ENCODE measurements around the gene PAX9. TPM values are rescaled to one million over a fixed set of nuclear protein-coding genes. Genes with fewer than 3 reads are reported as not detected.

PAX9 gene
- total RNA-seq, 1 experiment from 2014 or later, result 14.9 TPM

GRCh38 chr14:36701132-36701531, 39.5 kb downstream of the PAX9 start:
- H3K4me1 ChIP-seq (ENCODE audit: insufficient read depth, low read length), result peaks cover 16% of the 10 kb centered on the region
- CTCF ChIA-PET, result interaction anchor here (1.1 kb wide), 1 partner anchor 46 kb away, joined by 5 read pairs; no protein-coding TSS in a partner anchor
- no TSS peak for BruUV-seq (replicated peaks)

GRCh38 chr14:36702474-36702873, 40.8 kb downstream of the PAX9 start:
- no peaks in the 10 kb centered on the region for H3F3A ChIP-seq (ENCODE audit: low read length, unreplicated experiment)
- H3K27me3 ChIP-seq (ENCODE audit: low read length), result no peaks in the 10 kb centered on the region
- no peak overlapping the region for H3K27ac ChIP-seq (ENCODE audit: low read length)
- H3K4me2 ChIP-seq (ENCODE audit: low read length), result no peak overlapping the region
- no peak overlapping the region for H3K4me3 ChIP-seq (ENCODE audit: low read length)
- ATAC-seq, result no peak
- CTCF ChIA-PET, result no interaction called here
- H2AFZ ChIP-seq (ENCODE audit: low read length), result no peak overlapping the region
- no peaks in the 10 kb centered on the region for H3K9me2 ChIP-seq (replicated peaks; ENCODE audit: low read length)
- H3K9ac ChIP-seq (ENCODE audit: low read length), result no peak overlapping the region
- intact Hi-C loops (cut with micrococcal nuclease), result loop anchor here (5.0 kb wide), 1 partner anchor 45 kb away; no protein-coding TSS in a partner anchor
- no peaks in the 10 kb centered on the region for H4K20me1 ChIP-seq (ENCODE audit: low read length)
- DNase-seq, result no peak
- TF ChIP-seq EZH2 (IDR thresholded peaks at IDR 0.05; ENCODE audit: low read length, unreplicated experiment), result no peak
- TF ChIP-seq EZH2phosphoT487 (IDR thresholded peaks at IDR 0.05; ENCODE audit: borderline replicate concordance, low read length), result no peak
- TF ChIP-seq, protein P1, sequence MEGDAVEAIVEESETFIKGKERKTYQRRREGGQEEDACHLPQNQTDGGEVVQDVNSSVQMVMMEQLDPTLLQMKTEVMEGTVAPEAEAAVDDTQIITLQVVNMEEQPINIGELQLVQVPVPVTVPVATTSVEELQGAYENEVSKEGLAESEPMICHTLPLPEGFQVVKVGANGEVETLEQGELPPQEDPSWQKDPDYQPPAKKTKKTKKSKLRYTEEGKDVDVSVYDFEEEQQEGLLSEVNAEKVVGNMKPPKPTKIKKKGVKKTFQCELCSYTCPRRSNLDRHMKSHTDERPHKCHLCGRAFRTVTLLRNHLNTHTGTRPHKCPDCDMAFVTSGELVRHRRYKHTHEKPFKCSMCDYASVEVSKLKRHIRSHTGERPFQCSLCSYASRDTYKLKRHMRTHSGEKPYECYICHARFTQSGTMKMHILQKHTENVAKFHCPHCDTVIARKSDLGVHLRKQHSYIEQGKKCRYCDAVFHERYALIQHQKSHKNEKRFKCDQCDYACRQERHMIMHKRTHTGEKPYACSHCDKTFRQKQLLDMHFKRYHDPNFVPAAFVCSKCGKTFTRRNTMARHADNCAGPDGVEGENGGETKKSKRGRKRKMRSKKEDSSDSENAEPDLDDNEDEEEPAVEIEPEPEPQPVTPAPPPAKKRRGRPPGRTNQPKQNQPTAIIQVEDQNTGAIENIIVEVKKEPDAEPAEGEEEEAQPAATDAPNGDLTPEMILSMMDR (conservative IDR thresholded peaks at IDR 0.05; ENCODE audit: low read depth, low read length), result no peak
- POLR2A ChIA-PET (ENCODE audit: unreplicated experiment), result no interaction called here
- H3K36me3 ChIP-seq (ENCODE audit: low read depth, low read length), result no peaks in the 10 kb centered on the region
- H3K79me2 ChIP-seq (ENCODE audit: low read length), result no peaks in the 10 kb centered on the region
- H3K9me3 ChIP-seq (ENCODE audit: low read length), result no peaks in the 10 kb centered on the region
- BruUV-seq (replicated peaks), result no TSS peak
- H3K4me1 ChIP-seq (ENCODE audit: insufficient read depth, low read length), result peaks cover 16% of the 10 kb centered on the region

More at GRCh38 chr14:36701132-36701531, 39.5 kb downstream of the PAX9 start:
- ATAC-seq (no peak), DNase-seq (no peak)
- H3K4me3 ChIP-seq (ENCODE audit: low read length), result no peak overlapping the region
- H4K20me1 ChIP-seq (ENCODE audit: low read length), result no peaks in the 10 kb centered on the region
- no peaks in the 10 kb centered on the region for H3K36me3 ChIP-seq (ENCODE audit: low read depth, low read length)
- no peak overlapping the region for H3K27ac ChIP-seq (ENCODE audit: low read length)
- no peaks in the 10 kb centered on the region for H3F3A ChIP-seq (ENCODE audit: low read length, unreplicated experiment)
- POLR2A ChIA-PET (ENCODE audit: unreplicated experiment), result interaction anchor here (0.6 kb wide), 1 partner anchor 15 kb away, joined by 4 read pairs; no protein-coding TSS in a partner anchor
- TF ChIP-seq, protein P1 (conservative IDR thresholded peaks at IDR 0.05; ENCODE audit: low read depth, low read length), result no peak
- no peak for TF ChIP-seq EZH2phosphoT487 (IDR thresholded peaks at IDR 0.05; ENCODE audit: borderline replicate concordance, low read length)
- no peak for TF ChIP-seq EZH2 (IDR thresholded peaks at IDR 0.05; ENCODE audit: low read length, unreplicated experiment)
- H3K9me3 ChIP-seq (ENCODE audit: low read length), result no peaks in the 10 kb centered on the region
- H3K9me2 ChIP-seq (replicated peaks; ENCODE audit: low read length), result no peaks in the 10 kb centered on the region
- H3K27me3 ChIP-seq (ENCODE audit: low read length), result no peaks in the 10 kb centered on the region
- no peak overlapping the region for H3K9ac ChIP-seq (ENCODE audit: low read length)
- no peak overlapping the region for H2AFZ ChIP-seq (ENCODE audit: low read length)
- no peaks in the 10 kb centered on the region for H3K79me2 ChIP-seq (ENCODE audit: low read length)
- H3K4me2 ChIP-seq (ENCODE audit: low read length), result peak overlapping the region; percentile 21; the same call in 1 of the 2 replicates
- intact Hi-C loops (cut with micrococcal nuclease), result loop anchor here (5.0 kb wide), 1 partner anchor 46 kb away; no protein-coding TSS in a partner anchor

GRCh38 chr14:36707570-36707969, 45.9 kb downstream of the PAX9 start:
- H3F3A ChIP-seq (ENCODE audit: low read length, unreplicated experiment), result no peaks in the 10 kb centered on the region
- H3K9me2 ChIP-seq (replicated peaks; ENCODE audit: low read length), result no peaks in the 10 kb centered on the region
- no peak for DNase-seq
- ChIA-PET CTCF (interaction anchor here (0.6 kb wide), 1 partner anchor 234 kb away, joined by 3 read pairs; no protein-coding TSS in a partner anchor), POLR2A (ENCODE audit: unreplicated experiment) (no interaction called here)
- BruUV-seq (replicated peaks), result no TSS peak
- intact Hi-C loops (cut with micrococcal nuclease), result no loop called here
- no peak overlapping the region for H3K9ac ChIP-seq (ENCODE audit: low read length)
- no peaks in the 10 kb centered on the region for H3K79me2 ChIP-seq (ENCODE audit: low read length)
- no peak overlapping the region for H3K4me2 ChIP-seq (ENCODE audit: low read length)
- H2AFZ ChIP-seq (ENCODE audit: low read length), result no peak overlapping the region
- H3K36me3 ChIP-seq (ENCODE audit: low read depth, low read length), result no peaks in the 10 kb centered on the region
- TF ChIP-seq, protein P1 (conservative IDR thresholded peaks at IDR 0.05; ENCODE audit: low read depth, low read length), result no peak
- TF ChIP-seq EZH2 (IDR thresholded peaks at IDR 0.05; ENCODE audit: low read length, unreplicated experiment) (no peak), EZH2phosphoT487 (IDR thresholded peaks at IDR 0.05; ENCODE audit: borderline replicate concordance, low read length) (no peak)
- no peaks in the 10 kb centered on the region for H3K27me3 ChIP-seq (ENCODE audit: low read length)
- no peak for ATAC-seq
- no peaks in the 10 kb centered on the region for H3K9me3 ChIP-seq (ENCODE audit: low read length)
- H3K27ac ChIP-seq (ENCODE audit: low read length), result no peak overlapping the region
- H3K4me3 ChIP-seq (ENCODE audit: low read length), result no peak overlapping the region
- no peaks in the 10 kb centered on the region for H3K4me1 ChIP-seq (ENCODE audit: insufficient read depth, low read length)
- H4K20me1 ChIP-seq (ENCODE audit: low read length), result no peaks in the 10 kb centered on the region
